PFSK-1 (cell line): Measurements from ENCODE around the gene FRMD4A.

Experiments
- FOXP2 ChIP-seq: optimal IDR thresholded peaks from 2 replicates; pipeline ENCODE3; 2011; ENCODE audit warnings: borderline replicate concordance, control low read depth, inconsistent platforms; ENCODE audit not compliant: insufficient read depth; ENCODE audit errors: extremely low read length, extremely low read depth
- POLR2AphosphoS5 ChIP-seq: IDR thresholded peaks from 2 replicates; pipeline ENCODE4 v1.6.1; 2012; ENCODE audit warnings: low read depth, mild to moderate bottlenecking, control low read depth, low read length, moderate library complexity
- REST ChIP-seq, 2 experiments: IDR thresholded peaks; 2 replicates each; pipeline versions ENCODE4 v1.6.1 to v1.8.0; 2011 to 2012; ENCODE audit warnings: low read depth in 2 of 2, low read length in 2 of 2, control low read depth in 1 of 2, inconsistent platforms in 1 of 2, mild to moderate bottlenecking in 1 of 2, moderate library complexity in 1 of 2; ENCODE audit not compliant: insufficient read depth in 1 of 2
- SIN3A ChIP-seq: IDR thresholded peaks from 2 replicates; pipeline ENCODE4 v1.6.1; 2012; ENCODE audit warnings: mild to moderate bottlenecking, low read length, moderate library complexity, borderline replicate concordance; ENCODE audit not compliant: insufficient read depth
- TAF1 ChIP-seq: IDR thresholded peaks from 2 replicates; pipeline ENCODE4 v1.6.1; 2012; ENCODE audit warnings: low read length, control low read depth, borderline replicate concordance; ENCODE audit not compliant: insufficient read depth

FRMD4A gene

GRCh38 chr10:14285941-14286560 is 44.7 kb downstream of the FRMD4A start:
- no peak for TF ChIP-seq TAF1
- TF ChIP-seq POLR2AphosphoS5, result no peak
- no peak for TF ChIP-seq FOXP2
- TF ChIP-seq REST (IDR thresholded peaks at IDR 0.05; ENCODE audit: insufficient read depth in 1 of 2, low read depth in 2 of 2, low read length in 2 of 2), result no peak

GRCh38 chr10:14282276-14282675 is 48.4 kb downstream of the FRMD4A start:
- no peak for TF ChIP-seq FOXP2
- TF ChIP-seq REST (IDR thresholded peaks at IDR 0.05; ENCODE audit: insufficient read depth in 1 of 2, low read depth in 2 of 2, low read length in 2 of 2), result no peak
- no peak for TF ChIP-seq POLR2AphosphoS5

- TF ChIP-seq TAF1, result no peak
- no peak for TF ChIP-seq SIN3A
Measured at GRCh38 chr10:14278533-14278932, 52.2 kb downstream of the FRMD4A start.

- TF ChIP-seq REST (IDR thresholded peaks at IDR 0.05; ENCODE audit: insufficient read depth in 1 of 2, low read depth in 2 of 2, low read length in 2 of 2) (no peak), FOXP2 (no peak), POLR2AphosphoS5 (no peak), TAF1 (no peak), SIN3A (no peak)
Measured at GRCh38 chr10:14276210-14276609, 54.5 kb downstream of the FRMD4A start.

- TF ChIP-seq FOXP2 (no peak), SIN3A (no peak)
Measured at GRCh38 chr10:14271621-14272020, 59.1 kb downstream of the FRMD4A start.

- TF ChIP-seq SIN3A (no peak), REST (IDR thresholded peaks at IDR 0.05; ENCODE audit: insufficient read depth in 1 of 2, low read depth in 2 of 2, low read length in 2 of 2) (no peak), FOXP2 (no peak), TAF1 (no peak), POLR2AphosphoS5 (no peak)
Measured at GRCh38 chr10:14270370-14270769, 60.4 kb downstream of the FRMD4A start.
